ENCODE results near the gene REPIN1.

Gene REPIN1

GRCh38 chr7:150371131-150371995 is 2.7 kb downstream of the REPIN1 start:
- peaks cover 37% of the 10 kb centered on the region for H3K4me1 ChIP-seq (ENCODE audit: control insufficient read depth, insufficient read depth, low read length)
- H3K9ac ChIP-seq (ENCODE audit: low read depth, low read length), result no peak overlapping the region
- no peaks in the 10 kb centered on the region for H3K27me3 ChIP-seq (ENCODE audit: control insufficient read depth, insufficient read depth, low read length)
- no peaks in the 10 kb centered on the region for H3K9me3 ChIP-seq (ENCODE audit: control insufficient read depth, insufficient read depth, low read length)
- no peak overlapping the region for H3K4me3 ChIP-seq (ENCODE audit: low read depth, low read length)
- no peak overlapping the region for H3K27ac ChIP-seq (ENCODE audit: low read depth, low read length)
- peaks cover 48% of the 10 kb centered on the region for H3K36me3 ChIP-seq (ENCODE audit: control insufficient read depth, insufficient read depth, low read length)

- Histone ChIP-seq H3K9me3 (ENCODE audit: control insufficient read depth, insufficient read depth, low read length) (no peaks in the 10 kb centered on the region), H3K36me3 (ENCODE audit: control insufficient read depth, insufficient read depth, low read length) (peaks cover 48% of the 10 kb centered on the region), H3K4me3 (ENCODE audit: low read depth, low read length) (no peak overlapping the region), H3K27me3 (ENCODE audit: control insufficient read depth, insufficient read depth, low read length) (no peaks in the 10 kb centered on the region), H3K4me1 (ENCODE audit: control insufficient read depth, insufficient read depth, low read length) (peaks cover 42% of the 10 kb centered on the region), H3K9ac (ENCODE audit: low read depth, low read length) (no peak overlapping the region), H3K27ac (ENCODE audit: low read depth, low read length) (no peak overlapping the region)
Observed at GRCh38 chr7:150371996-150372270, 3.3 kb downstream of the REPIN1 start.

- no peaks in the 10 kb centered on the region for H3K9me3 ChIP-seq (ENCODE audit: control insufficient read depth, insufficient read depth, low read length)
- H3K4me1 ChIP-seq (ENCODE audit: control insufficient read depth, insufficient read depth, low read length), result peaks cover 46% of the 10 kb centered on the region
- H3K4me3 ChIP-seq (ENCODE audit: low read depth, low read length), result no peak overlapping the region
- H3K9ac ChIP-seq (ENCODE audit: low read depth, low read length), result no peak overlapping the region
- H3K27ac ChIP-seq (ENCODE audit: low read depth, low read length), result no peak overlapping the region
- no peaks in the 10 kb centered on the region for H3K27me3 ChIP-seq (ENCODE audit: control insufficient read depth, insufficient read depth, low read length)
- peaks cover 48% of the 10 kb centered on the region for H3K36me3 ChIP-seq (ENCODE audit: control insufficient read depth, insufficient read depth, low read length)
Observed at GRCh38 chr7:150372271-150373048, 3.8 kb downstream of the REPIN1 start.

GRCh38 chr7:150373049-150373801 is 4.6 kb downstream of the REPIN1 start:
- peaks cover 47% of the 10 kb centered on the region for H3K4me1 ChIP-seq (ENCODE audit: control insufficient read depth, insufficient read depth, low read length)
- no peak overlapping the region for H3K9ac ChIP-seq (ENCODE audit: low read depth, low read length)
- H3K27ac ChIP-seq (ENCODE audit: low read depth, low read length), result peak overlapping the region; percentile 37
- no peak overlapping the region for H3K4me3 ChIP-seq (ENCODE audit: low read depth, low read length)
- H3K9me3 ChIP-seq (ENCODE audit: control insufficient read depth, insufficient read depth, low read length), result no peaks in the 10 kb centered on the region
- H3K27me3 ChIP-seq (ENCODE audit: control insufficient read depth, insufficient read depth, low read length), result no peaks in the 10 kb centered on the region
- H3K36me3 ChIP-seq (ENCODE audit: control insufficient read depth, insufficient read depth, low read length), result peaks cover 48% of the 10 kb centered on the region

- peaks cover 48% of the 10 kb centered on the region for H3K36me3 ChIP-seq (ENCODE audit: control insufficient read depth, insufficient read depth, low read length)
- H3K9ac ChIP-seq (ENCODE audit: low read depth, low read length), result no peak overlapping the region
- no peak overlapping the region for H3K4me3 ChIP-seq (ENCODE audit: low read depth, low read length)
- peaks cover 47% of the 10 kb centered on the region for H3K4me1 ChIP-seq (ENCODE audit: control insufficient read depth, insufficient read depth, low read length)
- H3K27ac ChIP-seq (ENCODE audit: low read depth, low read length), result peak overlapping the region; percentile 37
- no peaks in the 10 kb centered on the region for H3K9me3 ChIP-seq (ENCODE audit: control insufficient read depth, insufficient read depth, low read length)
- no peaks in the 10 kb centered on the region for H3K27me3 ChIP-seq (ENCODE audit: control insufficient read depth, insufficient read depth, low read length)
Observed at GRCh38 chr7:150374026-150374425, 5.4 kb downstream of the REPIN1 start.

- Histone ChIP-seq H3K27me3 (ENCODE audit: control insufficient read depth, insufficient read depth, low read length) (no peaks in the 10 kb centered on the region), H3K9me3 (ENCODE audit: control insufficient read depth, insufficient read depth, low read length) (no peaks in the 10 kb centered on the region), H3K9ac (ENCODE audit: low read depth, low read length) (no peak overlapping the region), H3K27ac (ENCODE audit: low read depth, low read length) (peak overlapping the region; percentile 37), H3K36me3 (ENCODE audit: control insufficient read depth, insufficient read depth, low read length) (peaks cover 48% of the 10 kb centered on the region), H3K4me3 (ENCODE audit: low read depth, low read length) (no peak overlapping the region), H3K4me1 (ENCODE audit: control insufficient read depth, insufficient read depth, low read length) (peaks cover 44% of the 10 kb centered on the region)
Observed at GRCh38 chr7:150374472-150374871, 5.8 kb downstream of the REPIN1 start.

- Histone ChIP-seq H3K27me3 (ENCODE audit: control insufficient read depth, insufficient read depth, low read length) (no peaks in the 10 kb centered on the region), H3K4me3 (ENCODE audit: low read depth, low read length) (no peak overlapping the region), H3K36me3 (ENCODE audit: control insufficient read depth, insufficient read depth, low read length) (peaks cover 34% of the 10 kb centered on the region), H3K9ac (ENCODE audit: low read depth, low read length) (no peak overlapping the region), H3K27ac (ENCODE audit: low read depth, low read length) (no peak overlapping the region), H3K9me3 (ENCODE audit: control insufficient read depth, insufficient read depth, low read length) (no peaks in the 10 kb centered on the region), H3K4me1 (ENCODE audit: control insufficient read depth, insufficient read depth, low read length) (peaks cover 41% of the 10 kb centered on the region)
Observed at GRCh38 chr7:150375662-150376521, 7.3 kb downstream of the REPIN1 start.

- H3K27ac ChIP-seq (ENCODE audit: low read depth, low read length), result peak overlapping the region; percentile 68
- H3K9me3 ChIP-seq (ENCODE audit: control insufficient read depth, insufficient read depth, low read length), result no peaks in the 10 kb centered on the region
- no peaks in the 10 kb centered on the region for H3K27me3 ChIP-seq (ENCODE audit: control insufficient read depth, insufficient read depth, low read length)
- peaks cover 28% of the 10 kb centered on the region for H3K36me3 ChIP-seq (ENCODE audit: control insufficient read depth, insufficient read depth, low read length)
- H3K4me3 ChIP-seq (ENCODE audit: low read depth, low read length), result no peak overlapping the region
- H3K9ac ChIP-seq (ENCODE audit: low read depth, low read length), result no peak overlapping the region
- H3K4me1 ChIP-seq (ENCODE audit: control insufficient read depth, insufficient read depth, low read length), result peaks cover 46% of the 10 kb centered on the region
Observed at GRCh38 chr7:150376560-150376959, 7.9 kb downstream of the REPIN1 start.

GRCh38 chr7:150377196-150377595 is 8.6 kb downstream of the REPIN1 start:
- no peak overlapping the region for H3K9ac ChIP-seq (ENCODE audit: low read depth, low read length)
- no peak overlapping the region for H3K4me3 ChIP-seq (ENCODE audit: low read depth, low read length)
- H3K4me1 ChIP-seq (ENCODE audit: control insufficient read depth, insufficient read depth, low read length), result peaks cover 46% of the 10 kb centered on the region
- no peaks in the 10 kb centered on the region for H3K27me3 ChIP-seq (ENCODE audit: control insufficient read depth, insufficient read depth, low read length)
- H3K9me3 ChIP-seq (ENCODE audit: control insufficient read depth, insufficient read depth, low read length), result no peaks in the 10 kb centered on the region
- peaks cover 23% of the 10 kb centered on the region for H3K36me3 ChIP-seq (ENCODE audit: control insufficient read depth, insufficient read depth, low read length)
- H3K27ac ChIP-seq (ENCODE audit: low read depth, low read length), result peak overlapping the region; percentile 68

- no peak overlapping the region for H3K9ac ChIP-seq (ENCODE audit: low read depth, low read length)
- H3K4me3 ChIP-seq (ENCODE audit: low read depth, low read length), result no peak overlapping the region
- H3K27me3 ChIP-seq (ENCODE audit: control insufficient read depth, insufficient read depth, low read length), result no peaks in the 10 kb centered on the region
- peaks cover 19% of the 10 kb centered on the region for H3K36me3 ChIP-seq (ENCODE audit: control insufficient read depth, insufficient read depth, low read length)
- no peaks in the 10 kb centered on the region for H3K9me3 ChIP-seq (ENCODE audit: control insufficient read depth, insufficient read depth, low read length)
- peaks cover 49% of the 10 kb centered on the region for H3K4me1 ChIP-seq (ENCODE audit: control insufficient read depth, insufficient read depth, low read length)
- H3K27ac ChIP-seq (ENCODE audit: low read depth, low read length), result peak overlapping the region; percentile 98
Observed at GRCh38 chr7:150377635-150378034, 9.0 kb downstream of the REPIN1 start.
